ENCODE results near the gene SORBS1.
"Not testable (repeated sequence)": the region's sequence is repeated elsewhere in the genome, so short reads cannot be mapped to it uniquely, and the experiment has no call there.

Gene SORBS1

GRCh38 chr10:95482501-95483233 lies 78.5 kb downstream of the SORBS1 start:
- DNase-seq (ENCODE audit: low read depth) = no peak

GRCh38 chr10:95480901-95481491 lies 80.2 kb downstream of the SORBS1 start:
- no peak for DNase-seq (ENCODE audit: low read depth)

GRCh38 chr10:95480102-95480900 lies 80.9 kb downstream of the SORBS1 start:
- DNase-seq (ENCODE audit: low read depth) = no peak

DNA sequence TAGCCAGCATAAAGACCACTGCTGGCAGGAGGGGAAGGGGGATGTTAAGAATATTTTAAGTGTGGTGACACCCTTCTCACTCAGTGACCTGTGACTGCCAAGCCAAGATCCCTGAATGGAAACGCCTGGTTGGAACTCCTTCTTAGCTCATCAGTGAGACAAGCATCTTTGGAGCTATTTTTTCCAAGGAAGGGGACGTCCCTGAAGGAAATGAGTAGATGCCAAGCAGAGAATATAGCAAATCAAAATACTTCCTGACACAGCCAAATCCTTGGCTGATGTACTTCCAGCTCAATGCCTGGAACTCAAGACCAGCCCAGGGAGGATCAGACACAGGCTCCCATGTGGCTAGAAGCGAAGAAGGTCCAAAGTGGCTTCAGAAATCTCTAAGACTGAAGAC lies 82.2 kb downstream of the SORBS1 start:
- no peak for DNase-seq (ENCODE audit: low read depth)

DNA sequence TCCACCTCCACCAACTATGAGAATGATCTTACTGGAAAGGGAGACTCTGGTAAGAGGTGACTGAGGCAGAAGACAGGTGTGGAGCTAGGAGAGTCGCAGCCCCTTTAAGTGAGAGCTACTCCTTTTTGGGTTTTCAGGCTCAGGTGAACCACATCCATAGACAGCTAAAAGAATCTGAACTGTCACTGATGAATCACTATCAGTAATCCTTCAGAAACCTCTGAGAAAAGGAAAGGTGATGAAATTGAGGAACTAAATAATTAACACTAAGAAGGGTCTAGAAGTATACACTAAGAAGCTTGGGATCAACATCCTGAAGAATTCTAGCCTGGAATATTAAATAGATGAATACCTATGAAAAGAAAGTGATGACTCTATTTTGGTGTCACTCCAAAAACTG lies 83.0 kb downstream of the SORBS1 start:
- DNase-seq (ENCODE audit: low read depth) = no peak

DNA sequence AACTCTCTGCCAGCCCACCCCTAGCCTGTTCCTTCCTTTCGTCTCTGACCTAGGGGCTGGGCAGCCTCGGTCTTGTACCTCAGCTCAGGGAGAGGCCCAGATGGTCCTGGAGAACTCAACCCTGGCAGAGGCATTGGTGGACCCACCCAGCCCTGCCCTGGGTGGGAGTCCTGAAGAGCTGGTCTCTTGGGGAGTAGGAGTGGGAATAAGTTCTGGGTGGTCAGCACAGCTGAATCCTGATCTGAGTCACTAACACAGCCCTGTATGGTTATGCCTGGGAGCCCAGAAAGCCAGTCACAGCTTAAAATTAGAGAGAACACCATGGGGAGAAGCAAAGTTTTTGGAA lies 84.0 kb downstream of the SORBS1 start:
- no peak for DNase-seq (ENCODE audit: low read depth)

GRCh38 chr10:95476469-95477174 lies 84.5 kb downstream of the SORBS1 start:
- no peak for DNase-seq (ENCODE audit: low read depth)

GRCh38 chr10:95475827-95476468 lies 85.2 kb downstream of the SORBS1 start:
- no peak for DNase-seq (ENCODE audit: low read depth)

DNA sequence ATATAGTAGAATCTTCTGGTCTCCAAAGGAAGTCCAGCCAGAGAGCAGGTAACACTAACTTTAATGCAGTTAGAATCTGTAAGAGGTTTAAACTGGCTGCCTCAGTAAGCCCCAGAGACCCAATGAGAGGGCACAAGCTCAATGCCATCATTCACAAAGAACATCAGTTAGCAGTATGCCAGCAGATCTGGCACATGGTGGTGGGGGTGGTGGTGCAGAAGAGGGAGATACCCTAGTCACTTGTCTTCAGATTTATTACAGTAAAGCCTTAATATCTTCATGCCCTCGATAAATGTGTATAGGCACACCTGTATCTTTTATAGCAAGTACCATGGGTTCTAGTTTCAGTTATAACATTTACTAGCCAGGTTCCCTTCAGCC lies 86.2 kb downstream of the SORBS1 start:
- no peak for DNase-seq (ENCODE audit: low read depth)

- no peak for DNase-seq (ENCODE audit: low read depth)
Observed at GRCh38 chr10:95474228-95475002, 86.8 kb downstream of the SORBS1 start.

GRCh38 chr10:95472304-95473088 lies 88.7 kb downstream of the SORBS1 start:
- DNase-seq (ENCODE audit: low read depth) = no peak

DNA sequence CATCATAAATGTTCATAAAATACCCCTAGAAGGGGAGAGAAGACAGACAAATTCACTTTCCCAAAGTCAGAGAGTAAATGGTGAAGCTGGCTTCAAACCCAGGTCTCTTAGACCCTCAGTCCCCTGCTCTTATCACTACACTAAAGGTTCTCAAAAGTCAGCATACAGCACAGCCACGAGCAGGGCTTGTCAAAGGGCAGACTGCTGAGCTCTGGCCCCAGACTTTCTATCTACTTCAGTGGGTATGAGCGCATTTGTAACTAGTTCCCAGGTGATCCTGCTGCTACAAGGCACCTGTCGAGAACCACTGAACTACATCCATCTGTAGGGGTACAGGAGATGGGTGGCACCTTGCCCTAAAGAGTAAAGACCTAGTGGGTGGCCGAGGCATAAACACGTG lies 91.5 kb downstream of the SORBS1 start:
- DNase-seq (ENCODE audit: low read depth) = no peak

DNA sequence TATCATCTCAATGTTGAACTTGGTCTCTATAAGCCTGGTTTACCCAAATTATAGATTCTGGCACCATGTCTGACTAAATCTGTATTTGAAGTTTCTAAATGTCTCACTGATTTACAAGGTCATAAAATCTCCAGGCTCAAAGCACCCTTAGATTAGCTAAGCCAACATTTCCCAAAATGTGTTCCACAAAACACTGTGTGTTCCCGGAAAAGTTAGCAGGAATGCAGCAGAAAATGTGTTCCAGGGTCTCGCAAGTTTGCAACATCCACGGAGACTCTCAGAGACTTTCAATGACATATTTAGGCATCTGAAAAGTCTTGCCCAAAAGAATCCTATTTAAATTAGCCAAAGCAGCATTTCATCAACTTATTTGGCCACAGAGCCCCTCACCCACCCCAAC lies 91.9 kb downstream of the SORBS1 start:
- no peak for DNase-seq (ENCODE audit: low read depth)

GRCh38 chr10:95467642-95468041 lies 93.5 kb downstream of the SORBS1 start:
- DNase-seq (ENCODE audit: low read depth) = not testable (repeated sequence)

- DNase-seq (ENCODE audit: low read depth) = no peak
Observed at GRCh38 chr10:95467162-95467599, 94.0 kb downstream of the SORBS1 start.

DNA sequence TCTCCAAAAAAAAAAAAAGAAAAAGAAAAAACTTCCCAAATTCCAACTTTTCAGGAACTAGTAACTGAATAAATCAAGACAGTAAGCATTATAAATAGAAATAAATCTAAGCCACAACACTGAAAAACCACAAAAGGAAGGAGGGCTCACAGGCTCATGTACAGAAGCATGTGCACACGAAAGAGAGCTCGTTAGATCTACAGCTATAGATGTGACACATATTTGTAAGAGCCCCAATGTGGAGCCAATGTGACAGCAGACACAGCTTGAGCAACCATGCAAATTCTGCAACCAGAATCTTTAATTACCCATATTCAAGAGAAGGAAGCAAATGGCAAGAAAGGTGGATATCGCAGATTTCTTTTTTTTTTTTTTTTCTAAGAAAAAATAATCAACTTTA lies 94.7 kb downstream of the SORBS1 start:
- no peak for DNase-seq (ENCODE audit: low read depth)

GRCh38 chr10:95464280-95464679 lies 96.9 kb downstream of the SORBS1 start:
- no peak for DNase-seq (ENCODE audit: low read depth)

DNA sequence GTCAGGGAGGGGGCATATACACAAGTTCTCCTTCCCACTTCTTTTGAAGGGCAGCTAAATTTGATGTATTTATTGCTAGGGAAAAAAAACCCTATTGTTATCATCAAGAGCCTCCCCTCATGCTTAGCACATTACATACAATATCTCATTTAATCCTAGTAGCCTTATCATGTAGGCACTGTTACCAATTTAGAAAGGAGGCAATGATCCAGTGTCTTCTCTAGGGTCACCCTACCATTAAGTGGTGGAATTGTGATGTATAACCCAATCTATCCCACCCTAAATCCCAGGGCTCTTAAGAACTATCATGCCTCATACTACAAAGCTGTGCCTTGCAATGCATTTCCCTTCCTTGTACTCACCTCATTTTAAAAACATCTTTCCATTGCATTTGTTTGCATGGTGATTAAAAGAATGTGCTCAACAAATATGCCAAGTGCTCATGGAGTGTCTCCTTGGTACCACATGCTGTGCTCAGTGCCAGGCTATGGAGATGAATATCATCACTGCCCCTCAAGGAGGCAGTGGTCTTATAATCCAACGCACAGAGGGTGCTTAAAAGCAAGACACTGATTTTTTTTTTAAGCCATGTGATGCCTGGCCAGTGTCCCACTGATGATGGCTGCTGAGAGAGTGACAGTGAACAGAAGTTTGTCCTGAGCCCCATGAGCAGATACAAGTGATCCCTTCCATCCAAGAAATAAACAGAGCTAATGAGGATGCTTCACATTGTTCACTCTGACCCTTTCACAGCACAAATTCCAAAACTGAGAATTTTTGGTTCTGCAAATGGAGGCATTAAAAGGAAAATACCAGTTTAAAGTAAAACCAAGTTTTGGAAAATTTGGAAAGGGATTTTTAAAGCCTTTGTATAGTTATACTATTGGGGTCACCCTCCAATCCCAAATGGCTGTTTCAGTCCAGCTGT lies 98.2 kb downstream of the SORBS1 start:
- DNase-seq (ENCODE audit: low read depth) = no peak

DNA sequence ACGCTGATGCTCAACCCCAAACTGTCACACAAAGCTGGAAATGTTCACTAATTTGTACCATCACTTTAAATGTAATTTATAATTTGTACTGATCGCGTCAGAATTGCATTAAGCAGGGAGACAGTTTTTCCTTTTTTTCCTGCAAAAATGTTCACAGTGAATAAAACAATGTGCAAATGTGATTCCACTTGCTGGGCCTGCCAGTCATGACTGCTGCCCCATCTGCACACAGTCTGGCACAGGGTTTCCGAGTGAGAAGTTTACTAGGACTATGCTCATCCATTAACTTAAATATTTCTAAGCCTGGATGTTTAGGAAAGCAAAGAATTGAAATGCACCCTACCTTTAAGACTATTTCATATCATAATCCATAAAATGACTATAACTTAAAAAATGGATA lies 99.6 kb downstream of the SORBS1 start:
- no peak for DNase-seq (ENCODE audit: low read depth)
